ENCODE data around the gene FPGS. TPM values are rescaled to one million over a fixed set of nuclear protein-coding genes. Genes with fewer than 3 reads are reported as not detected.
A peak's percentile ranks its signal among the peaks of the same experiment; 100 is the strongest.

The FPGS gene
- total RNA-seq, 4 donors from 2014 or later, result 36.1 to 56.3 (median 50.1) TPM

- WGBS, result 89% methylated on average over 11 of the region's 11 CpGs
- H3K9me3 ChIP-seq, result no peaks in the 10 kb centered on the region
- no peak for TF ChIP-seq POLR2A (IDR thresholded peaks at IDR 0.05; ENCODE audit: low read depth)
- peak in 1 of 2 donors; percentile 3 for TF ChIP-seq POLR2AphosphoS5 (IDR thresholded peaks at IDR 0.05)
- no peak for TF ChIP-seq EP300 (IDR thresholded peaks at IDR 0.05)
- DNase-seq (ENCODE audit: extremely low spot score), result no peak
- intact Hi-C loops (cut with DNase I), result loop anchor here (5.0 kb wide), 1 partner anchor 42 kb away; no protein-coding TSS in a partner anchor
- no peak overlapping the region for H3K27ac ChIP-seq (replicated peaks in 1 of 4)
- peaks cover 0 to 18% (median 8%) of the 10 kb centered on the region in 4 donors for H3K4me1 ChIP-seq
- H3K36me3 ChIP-seq, result peaks cover 27 to 99% (median 98%) of the 10 kb centered on the region in 4 donors
- no peaks in the 10 kb centered on the region for H3K27me3 ChIP-seq
- no peak overlapping the region for H3K4me3 ChIP-seq
These were observed 12.2 kb downstream of the FPGS start for GRCh38 chr9:127814619-127815511.

DNA sequence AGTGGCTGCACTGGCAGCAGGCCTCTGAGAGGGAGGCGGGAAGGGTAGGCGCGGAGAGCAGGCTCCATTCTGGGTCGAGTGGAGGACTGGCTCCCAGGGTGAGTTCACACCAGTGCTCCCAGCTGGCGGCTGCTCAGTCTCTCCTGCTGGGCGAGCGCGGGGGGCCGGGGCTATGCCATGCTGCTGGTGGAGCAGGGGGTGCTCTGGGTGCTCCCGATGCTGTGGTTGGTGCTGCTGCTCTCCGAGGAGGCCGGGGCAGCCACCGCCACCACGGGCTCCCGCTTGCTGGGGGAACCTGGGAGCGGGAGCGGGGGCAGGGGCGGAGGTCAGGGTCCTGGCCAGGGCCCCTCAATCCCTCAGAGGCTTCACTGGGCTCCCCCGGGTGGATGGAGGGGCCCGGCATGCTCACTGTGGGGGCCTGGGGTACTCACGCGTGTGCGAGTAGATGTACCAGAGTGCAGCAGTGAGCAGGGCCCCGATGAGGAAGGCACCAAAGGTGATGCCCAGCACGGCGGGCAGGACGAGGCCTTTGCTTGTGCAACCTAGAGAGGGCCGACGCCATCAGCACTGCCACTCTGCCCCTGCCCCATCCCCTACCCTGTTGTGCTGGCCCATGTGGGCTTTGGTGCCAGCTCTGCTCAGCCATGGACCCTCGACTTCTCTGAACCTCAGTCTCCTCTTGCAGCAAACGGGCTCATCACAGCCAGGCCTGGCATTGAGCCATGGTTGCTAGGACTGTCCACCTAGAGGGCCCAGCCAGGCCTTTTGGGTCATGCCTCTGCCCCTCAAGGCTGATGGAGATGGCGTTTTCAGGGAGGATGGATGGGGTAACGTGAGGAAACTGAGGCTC lies 13.1 kb downstream of the FPGS start:
- intact Hi-C loops (cut with DNase I), result no loop called here

DNA sequence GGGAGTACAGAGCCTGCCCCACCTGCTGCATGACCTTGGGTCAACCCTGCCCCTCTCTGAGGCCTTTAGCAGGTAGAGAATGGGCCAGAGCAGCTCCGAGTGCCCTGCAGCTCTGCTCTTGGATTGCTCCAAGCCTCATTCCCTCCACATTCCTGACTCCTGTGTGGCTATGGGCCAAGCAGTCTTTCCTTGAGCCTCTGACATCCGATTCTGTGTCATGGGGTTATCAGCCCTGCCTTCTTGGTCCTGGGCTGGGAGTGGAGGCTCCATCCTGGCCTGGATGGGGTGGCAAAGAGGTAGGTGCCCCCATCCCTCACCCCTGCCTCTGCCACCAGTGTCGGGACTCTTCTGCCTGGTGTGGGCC lies 13.7 kb downstream of the FPGS start:
- Histone ChIP-seq H3K4me3 (no peak overlapping the region), H3K27ac (replicated peaks in 1 of 4) (no peak overlapping the region), H3K9me3 (no peaks in the 10 kb centered on the region), H3K27me3 (no peaks in the 10 kb centered on the region), H3K4me1 (peaks cover 0 to 16% (median 6%) of the 10 kb centered on the region in 4 donors), H3K36me3 (peaks cover 27 to 99% (median 92%) of the 10 kb centered on the region in 4 donors)
- TF ChIP-seq, protein P1, sequence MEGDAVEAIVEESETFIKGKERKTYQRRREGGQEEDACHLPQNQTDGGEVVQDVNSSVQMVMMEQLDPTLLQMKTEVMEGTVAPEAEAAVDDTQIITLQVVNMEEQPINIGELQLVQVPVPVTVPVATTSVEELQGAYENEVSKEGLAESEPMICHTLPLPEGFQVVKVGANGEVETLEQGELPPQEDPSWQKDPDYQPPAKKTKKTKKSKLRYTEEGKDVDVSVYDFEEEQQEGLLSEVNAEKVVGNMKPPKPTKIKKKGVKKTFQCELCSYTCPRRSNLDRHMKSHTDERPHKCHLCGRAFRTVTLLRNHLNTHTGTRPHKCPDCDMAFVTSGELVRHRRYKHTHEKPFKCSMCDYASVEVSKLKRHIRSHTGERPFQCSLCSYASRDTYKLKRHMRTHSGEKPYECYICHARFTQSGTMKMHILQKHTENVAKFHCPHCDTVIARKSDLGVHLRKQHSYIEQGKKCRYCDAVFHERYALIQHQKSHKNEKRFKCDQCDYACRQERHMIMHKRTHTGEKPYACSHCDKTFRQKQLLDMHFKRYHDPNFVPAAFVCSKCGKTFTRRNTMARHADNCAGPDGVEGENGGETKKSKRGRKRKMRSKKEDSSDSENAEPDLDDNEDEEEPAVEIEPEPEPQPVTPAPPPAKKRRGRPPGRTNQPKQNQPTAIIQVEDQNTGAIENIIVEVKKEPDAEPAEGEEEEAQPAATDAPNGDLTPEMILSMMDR (IDR thresholded peaks at IDR 0.05), result no peak
- TF ChIP-seq EP300 (IDR thresholded peaks at IDR 0.05), result no peak
- WGBS, result no CpG with 5 or more reads among the region's 3 CpGs
- no peak for DNase-seq (ENCODE audit: extremely low spot score)
- intact Hi-C loops (cut with DNase I), result no loop called here

More for the DNA sequence above, 13.1 kb downstream of the FPGS start:
- WGBS, result 87% methylated on average over 22 of the region's 33 CpGs
- Histone ChIP-seq H3K27ac (replicated peaks in 1 of 4) (no peak overlapping the region), H3K4me1 (peaks cover 0 to 16% (median 6%) of the 10 kb centered on the region in 4 donors), H3K36me3 (peaks cover 27 to 99% (median 94%) of the 10 kb centered on the region in 4 donors), H3K4me3 (no peak overlapping the region), H3K9me3 (no peaks in the 10 kb centered on the region), H3K27me3 (no peaks in the 10 kb centered on the region)
- no peak for DNase-seq (ENCODE audit: extremely low spot score)
- no peak for TF ChIP-seq POLR2AphosphoS5 (IDR thresholded peaks at IDR 0.05)

GRCh38 chr9:127816728-127817127 lies 14.0 kb downstream of the FPGS start:
- Histone ChIP-seq H3K9me3 (no peaks in the 10 kb centered on the region), H3K4me1 (peaks cover 0 to 16% (median 6%) of the 10 kb centered on the region in 4 donors), H3K36me3 (peaks cover 24 to 99% (median 89%) of the 10 kb centered on the region in 4 donors), H3K27ac (replicated peaks in 1 of 4) (no peak overlapping the region), H3K27me3 (no peaks in the 10 kb centered on the region), H3K4me3 (no peak overlapping the region)
- intact Hi-C loops (cut with DNase I), result no loop called here
- 81% methylated on average over 5 of the region's 8 CpGs for WGBS
- no peak for DNase-seq (ENCODE audit: extremely low spot score)
- TF ChIP-seq POLR2AphosphoS5 (IDR thresholded peaks at IDR 0.05) (no peak), POLR2A (IDR thresholded peaks at IDR 0.05; ENCODE audit: low read depth) (no peak), EP300 (IDR thresholded peaks at IDR 0.05) (no peak)
- TF ChIP-seq, protein P1 (IDR thresholded peaks at IDR 0.05), result no peak

- TF ChIP-seq EP300 (IDR thresholded peaks at IDR 0.05) (no peak), POLR2AphosphoS5 (IDR thresholded peaks at IDR 0.05) (no peak), POLR2A (IDR thresholded peaks at IDR 0.05; ENCODE audit: low read depth) (no peak)
- TF ChIP-seq, protein P1 (IDR thresholded peaks at IDR 0.05), result no peak
- no peaks in the 10 kb centered on the region for H3K27me3 ChIP-seq
These were observed 15.3 kb downstream of the FPGS start for GRCh38 chr9:127817881-127818434.

More at GRCh38 chr9:127817881-127818434, 15.3 kb downstream of the FPGS start:
- peaks cover 14 to 99% (median 77%) of the 10 kb centered on the region in 4 donors for H3K36me3 ChIP-seq
- H3K9me3 ChIP-seq, result no peaks in the 10 kb centered on the region
- DNase-seq (ENCODE audit: extremely low spot score), result no peak
- intact Hi-C loops (cut with DNase I), result no loop called here
- no peak overlapping the region for H3K27ac ChIP-seq (replicated peaks in 1 of 4)
- H3K4me3 ChIP-seq, result no peak overlapping the region
- WGBS, result 73% methylated on average over 8 of the region's 17 CpGs
- peaks cover 0 to 16% (median 6%) of the 10 kb centered on the region in 4 donors for H3K4me1 ChIP-seq
